Astrocyte (in vitro differentiated cells and primary cell): Measurements from ENCODE around the gene KLHL26. TPM values are rescaled to one million over a fixed set of nuclear protein-coding genes. Genes with fewer than 3 reads are reported as not detected.

Experiments
- DNase-seq: peaks from one replicate; pipeline ENCODE4 v3.0.0-alpha.2; 2010; ENCODE audit warnings: low read depth
- FAIRE-seq: peaks from 2 replicates; lab custom pipeline; 2011; peaks lifted over from hg19 to GRCh38; lab: Jason Lieb, UNC
- H2AFZ ChIP-seq: 2 replicates; pipeline ENCODE4 v1.6.0; 2012; ENCODE audit warnings: low read depth, low read length, inconsistent platforms
- H3K27ac ChIP-seq: 2 replicates; pipeline ENCODE4 v1.5.1; 2011; ENCODE audit warnings: low read depth, low read length, inconsistent platforms
- H3K27me3 ChIP-seq: 2 replicates; pipeline ENCODE4 v1.6.0; 2011; ENCODE audit warnings: low read length, inconsistent platforms; ENCODE audit not compliant: insufficient read depth
- H3K36me3 ChIP-seq: 2 replicates; pipeline ENCODE4 v1.5.1; 2011; ENCODE audit warnings: low read length, inconsistent platforms; ENCODE audit not compliant: insufficient read depth
- H3K4me1 ChIP-seq: 2 replicates; pipeline ENCODE4 v1.5.1; 2011; ENCODE audit warnings: low read length, inconsistent platforms; ENCODE audit not compliant: insufficient read depth
- H3K4me2 ChIP-seq: 2 replicates; pipeline ENCODE4 v1.6.0; 2012; ENCODE audit warnings: low read length, inconsistent platforms
- H3K4me3 ChIP-seq: 2 replicates; pipeline ENCODE4 v1.5.1; 2011; ENCODE audit warnings: low read depth, mild to moderate bottlenecking, low read length, inconsistent platforms; ENCODE audit not compliant: insufficient read depth
- H3K79me2 ChIP-seq: 2 replicates; pipeline ENCODE4 v1.6.0; 2012; ENCODE audit warnings: mild to moderate bottlenecking, low read length, inconsistent platforms; ENCODE audit not compliant: insufficient read depth
- H3K9ac ChIP-seq: 2 replicates; pipeline ENCODE4 v1.6.0; 2012; ENCODE audit warnings: mild to moderate bottlenecking, low read length, inconsistent platforms
- H3K9me3 ChIP-seq: 2 replicates; pipeline ENCODE4 v1.5.1; 2012; ENCODE audit warnings: low read depth, mild to moderate bottlenecking, low read length, inconsistent platforms; ENCODE audit not compliant: insufficient read depth
- H4K20me1 ChIP-seq: 2 replicates; pipeline ENCODE4 v1.6.0; 2012; ENCODE audit warnings: low read length, inconsistent platforms; ENCODE audit not compliant: insufficient read depth
- H3K27ac Mint-ChIP-seq: one replicate; pipeline ENCODE4 v1.8.0; 2021; ENCODE audit warnings: mild to moderate bottlenecking, mixed read lengths; ENCODE audit not compliant: unreplicated experiment
- H3K27me3 Mint-ChIP-seq: one replicate; pipeline ENCODE4 v1.8.0; 2021; ENCODE audit warnings: low read depth, mixed read lengths; ENCODE audit not compliant: unreplicated experiment
- H3K36me3 Mint-ChIP-seq: one replicate; pipeline ENCODE4 v1.8.0; 2021; ENCODE audit warnings: low read depth, mixed read lengths; ENCODE audit not compliant: unreplicated experiment
- H3K4me1 Mint-ChIP-seq: one replicate; pipeline ENCODE4 v1.8.0; 2021; ENCODE audit warnings: low read depth, mixed read lengths; ENCODE audit not compliant: unreplicated experiment
- H3K4me3 Mint-ChIP-seq: one replicate; pipeline ENCODE4 v1.8.0; 2021; ENCODE audit warnings: mild to moderate bottlenecking, moderate library complexity, mixed read lengths; ENCODE audit not compliant: unreplicated experiment
- H3K9me3 Mint-ChIP-seq: one replicate; pipeline ENCODE4 v1.8.0; 2021; ENCODE audit warnings: mild to moderate bottlenecking, mixed read lengths; ENCODE audit not compliant: unreplicated experiment
- CTCF ChIP-seq: IDR thresholded peaks from 2 replicates; pipeline ENCODE4 v1.5.1; 2011; ENCODE audit warnings: low read depth, mild to moderate bottlenecking, inconsistent platforms, low read length, moderate library complexity; ENCODE audit not compliant: insufficient read depth
- EZH2 ChIP-seq: IDR thresholded peaks from 2 replicates; pipeline ENCODE4 v1.6.1; 2012; ENCODE audit warnings: mild to moderate bottlenecking, low read length, inconsistent platforms; ENCODE audit not compliant: insufficient read depth
- total RNA-seq: library from RNA; stranded (reverse); gene quantifications from 2 replicates; pipeline ENCODE4 v1.2.1, GENCODE V29; 2021

Gene KLHL26
- total RNA-seq, 1 donor from 2014 or later, result 4.4 TPM

- H3K36me3 Mint-ChIP-seq, result no peaks in the 10 kb centered on the region
- no peak for FAIRE-seq
- H3K27ac Mint-ChIP-seq, result peak overlapping the region; percentile 80
Measured at GRCh38 chr19:18587962-18588610, 48.7 kb upstream of the KLHL26 start.

GRCh38 chr19:18588611-18589379 is 48.0 kb upstream of the KLHL26 start, which contains the start of gene REX1BD:
Gene REX1BD (plus strand): TSS chr19:18588798. CDS start chr19:18588802, 4 bp downstream.
- H3K4me2 ChIP-seq, result peak within 1 kb of the TSS; percentile 93
- peak within 1 kb of the TSS; percentile 63 for H3K27ac ChIP-seq
- H4K20me1 ChIP-seq, result peaks cover 30% of the 10 kb centered on the region
- Mint-ChIP-seq H3K4me3 (peak within 1 kb of the TSS; percentile 86), H3K9me3 (no peaks in the 10 kb centered on the region), H3K36me3 (no peaks in the 10 kb centered on the region), H3K4me1 (peaks cover 9% of the 10 kb centered on the region), H3K27me3 (peaks cover 5% of the 10 kb centered on the region), H3K27ac (peak within 1 kb of the TSS; percentile 84)
- TF ChIP-seq CTCF, result peak; percentile 51
- no peak for TF ChIP-seq EZH2
- DNase-seq (peak; percentile 59), FAIRE-seq (no peak)
- no peaks in the 10 kb centered on the region for H3K9me3 ChIP-seq
- H3K9ac ChIP-seq, result peak within 1 kb of the TSS; percentile 77
- peak within 1 kb of the TSS; percentile 74 for H3K4me3 ChIP-seq
- peaks cover 13% of the 10 kb centered on the region for H3K4me1 ChIP-seq
- H3K27me3 ChIP-seq, result no peaks in the 10 kb centered on the region
- H3K79me2 ChIP-seq, result no peaks in the 10 kb centered on the region
- no peaks in the 10 kb centered on the region for H3K36me3 ChIP-seq
- peak within 1 kb of the TSS; percentile 73 for H2AFZ ChIP-seq

More at GRCh38 chr19:18587962-18588610, 48.7 kb upstream of the KLHL26 start:
- Mint-ChIP-seq H3K27me3 (peaks cover 5% of the 10 kb centered on the region), H3K4me3 (peak overlapping the region; percentile 86), H3K4me1 (peaks cover 6% of the 10 kb centered on the region), H3K9me3 (no peaks in the 10 kb centered on the region)
- TF ChIP-seq CTCF, result no peak
- no peak for TF ChIP-seq EZH2
- Histone ChIP-seq H3K4me3 (peak overlapping the region; percentile 74), H4K20me1 (peaks cover 23% of the 10 kb centered on the region), H3K79me2 (no peaks in the 10 kb centered on the region), H3K4me1 (peaks cover 10% of the 10 kb centered on the region), H3K4me2 (peak overlapping the region; percentile 93), H3K27me3 (no peaks in the 10 kb centered on the region), H3K9me3 (no peaks in the 10 kb centered on the region), H3K36me3 (no peaks in the 10 kb centered on the region), H3K9ac (peak overlapping the region; percentile 77), H2AFZ (peak overlapping the region; percentile 73), H3K27ac (peak overlapping the region; percentile 20)
- DNase-seq, result no peak
